ENCODE measurements around the gene KLK5. TPM values are rescaled to one million over a fixed set of nuclear protein-coding genes. Genes with fewer than 3 reads are reported as not detected.
"Not testable (repeated sequence)": the region's sequence is repeated elsewhere in the genome, so short reads cannot be mapped to it uniquely, and the experiment has no call there.

Gene KLK5
- polyA plus RNA-seq, 4 donors = 1.3 to 2.6 (median 2.1) TPM

GRCh38 chr19:50969810-50970209, 17.0 kb upstream of the KLK5 start:
- DNase-seq (ENCODE audit: low read depth in 4 of 4, low spot score in 3 of 4) = not testable (repeated sequence)

- no peak for DNase-seq (ENCODE audit: low read depth in 4 of 4, low spot score in 3 of 4)
Observed at GRCh38 chr19:50969413-50969760, 16.5 kb upstream of the KLK5 start, which contains the start of gene KLK6. Gene KLK6 (minus strand): TSS chr19:50969591. CDS start chr19:50968104, 1,487 bp downstream.

GRCh38 chr19:50968716-50969412, 16.0 kb upstream of the KLK5 start:
- DNase-seq (ENCODE audit: low read depth in 4 of 4, low spot score in 3 of 4) = no peak

GRCh38 chr19:50967929-50968715, 15.3 kb upstream of the KLK5 start:
- no peak for DNase-seq (ENCODE audit: low read depth in 4 of 4, low spot score in 3 of 4)

- DNase-seq (ENCODE audit: low read depth in 4 of 4, low spot score in 3 of 4) = no peak
Observed at GRCh38 chr19:50964266-50964665, 11.4 kb upstream of the KLK5 start.

- no peak for DNase-seq (ENCODE audit: low read depth in 4 of 4, low spot score in 3 of 4)
Observed at GRCh38 chr19:50963381-50963780, 10.5 kb upstream of the KLK5 start.

GRCh38 chr19:50962245-50962644, 9.4 kb upstream of the KLK5 start:
- DNase-seq (ENCODE audit: low read depth in 4 of 4, low spot score in 3 of 4) = no peak

GRCh38 chr19:50959731-50960500, 7.1 kb upstream of the KLK5 start:
- no peak for DNase-seq (ENCODE audit: low read depth in 4 of 4, low spot score in 3 of 4)

GRCh38 chr19:50957587-50957986, 4.7 kb upstream of the KLK5 start:
- DNase-seq (ENCODE audit: low read depth in 4 of 4, low spot score in 3 of 4) = no peak

GRCh38 chr19:50949861-50950260, 3.0 kb downstream of the KLK5 start:
- DNase-seq (ENCODE audit: low read depth in 4 of 4, low spot score in 3 of 4) = no peak

GRCh38 chr19:50947123-50947522, 5.7 kb downstream of the KLK5 start:
- no peak for DNase-seq (ENCODE audit: low read depth in 4 of 4, low spot score in 3 of 4)

- DNase-seq (ENCODE audit: low read depth in 4 of 4, low spot score in 3 of 4) = no peak
Observed at GRCh38 chr19:50944795-50945194, 8.0 kb downstream of the KLK5 start.

GRCh38 chr19:50943074-50943828, 9.6 kb downstream of the KLK5 start:
- DNase-seq (ENCODE audit: low read depth in 4 of 4, low spot score in 3 of 4) = no peak

- DNase-seq (ENCODE audit: low read depth in 4 of 4, low spot score in 3 of 4) = no peak
Observed at GRCh38 chr19:50939596-50939995, 13.2 kb downstream of the KLK5 start.

- DNase-seq (ENCODE audit: low read depth in 4 of 4, low spot score in 3 of 4) = no peak
Observed at GRCh38 chr19:50933640-50934039, 19.2 kb downstream of the KLK5 start.

GRCh38 chr19:50932690-50933083, 20.2 kb downstream of the KLK5 start:
- DNase-seq (ENCODE audit: low read depth in 4 of 4, low spot score in 3 of 4) = no peak

GRCh38 chr19:50932018-50932689, 20.7 kb downstream of the KLK5 start:
- no peak for DNase-seq (ENCODE audit: low read depth in 4 of 4, low spot score in 3 of 4)

GRCh38 chr19:50931023-50931422, 21.8 kb downstream of the KLK5 start:
- no peak for DNase-seq (ENCODE audit: low read depth in 4 of 4, low spot score in 3 of 4)

GRCh38 chr19:50928831-50929230, 24.0 kb downstream of the KLK5 start:
- no peak for DNase-seq (ENCODE audit: low read depth in 4 of 4, low spot score in 3 of 4)

GRCh38 chr19:50926144-50926543, 26.7 kb downstream of the KLK5 start:
- no peak for DNase-seq (ENCODE audit: low read depth in 4 of 4, low spot score in 3 of 4)

Measured in right renal pelvis (tissue), 4 donors.